Measurements from ENCODE around the gene ZBTB1.

The ZBTB1 gene

GRCh38 chr14:64504310-64504896 is at the start of gene ZBTB1:
ZBTB1 (plus strand) TSS chr14:64504770; CDS start chr14:64521505, 16,735 bp downstream.
- peak; percentile 90 for DNase-seq

- no peak for DNase-seq
Measured at GRCh38 chr14:64459405-64460136, 45.0 kb upstream of the ZBTB1 start.

GRCh38 chr14:64461221-64461620 is 43.3 kb upstream of the ZBTB1 start:
- DNase-seq, result no peak

- no peak for DNase-seq
Measured at GRCh38 chr14:64463195-64463594, 41.4 kb upstream of the ZBTB1 start.

GRCh38 chr14:64463873-64464272 is 40.7 kb upstream of the ZBTB1 start:
- no peak for DNase-seq

GRCh38 chr14:64464651-64465050 is 39.9 kb upstream of the ZBTB1 start:
- DNase-seq, result no peak

- peak; percentile 31 for DNase-seq
Measured at GRCh38 chr14:64465191-64465822, 39.3 kb upstream of the ZBTB1 start, which contains the start of gene AKAP5. AKAP5 (plus strand) TSS chr14:64465499; CDS start chr14:64468395, 2,896 bp downstream.

GRCh38 chr14:64465831-64466554 is 38.6 kb upstream of the ZBTB1 start:
- peak; percentile 62 for DNase-seq

- no peak for DNase-seq
Measured at GRCh38 chr14:64467101-64467500, 37.5 kb upstream of the ZBTB1 start.

GRCh38 chr14:64467566-64467965 is 37.0 kb upstream of the ZBTB1 start:
- no peak for DNase-seq

- no peak for DNase-seq
Measured at GRCh38 chr14:64468451-64468850, 36.1 kb upstream of the ZBTB1 start.

GRCh38 chr14:64474041-64474440 is 30.5 kb upstream of the ZBTB1 start:
- DNase-seq, result no peak

GRCh38 chr14:64474698-64475097 is 29.9 kb upstream of the ZBTB1 start:
- no peak for DNase-seq

GRCh38 chr14:64475585-64476273 is 28.8 kb upstream of the ZBTB1 start:
- DNase-seq, result no peak

- DNase-seq, result no peak
Measured at GRCh38 chr14:64476438-64476837, 28.1 kb upstream of the ZBTB1 start.

GRCh38 chr14:64478634-64479250 is 25.8 kb upstream of the ZBTB1 start:
- peak; percentile 31 for DNase-seq

- no peak for DNase-seq
Measured at GRCh38 chr14:64488590-64489099, 15.9 kb upstream of the ZBTB1 start.

- no peak for DNase-seq
Measured at GRCh38 chr14:64491637-64492036, 12.9 kb upstream of the ZBTB1 start.

GRCh38 chr14:64493455-64493854 is 11.1 kb upstream of the ZBTB1 start:
- DNase-seq, result no peak

GRCh38 chr14:64495252-64495651 is 9.3 kb upstream of the ZBTB1 start:
- DNase-seq, result no peak

GRCh38 chr14:64496764-64497163 is 7.8 kb upstream of the ZBTB1 start:
- no peak for DNase-seq

- peak; percentile 10 for DNase-seq
Measured at GRCh38 chr14:64500088-64500487, 4.5 kb upstream of the ZBTB1 start.

All from fibroblast of skin of right quadriceps (primary cell).